Stimulated activated naive CD4-positive, alpha-beta T cell (primary cell): Measurements from ENCODE around the gene PSG7.
"Not testable (repeated sequence)": the region's sequence is repeated elsewhere in the genome, so short reads cannot be mapped to it uniquely, and the experiment has no call there.

Source experiments
- DNase-seq, 6 experiments: peaks; one replicate each; lab custom pipeline; 2025; lab: John Stamatoyannopoulos, UW

PSG7 gene

DNA sequence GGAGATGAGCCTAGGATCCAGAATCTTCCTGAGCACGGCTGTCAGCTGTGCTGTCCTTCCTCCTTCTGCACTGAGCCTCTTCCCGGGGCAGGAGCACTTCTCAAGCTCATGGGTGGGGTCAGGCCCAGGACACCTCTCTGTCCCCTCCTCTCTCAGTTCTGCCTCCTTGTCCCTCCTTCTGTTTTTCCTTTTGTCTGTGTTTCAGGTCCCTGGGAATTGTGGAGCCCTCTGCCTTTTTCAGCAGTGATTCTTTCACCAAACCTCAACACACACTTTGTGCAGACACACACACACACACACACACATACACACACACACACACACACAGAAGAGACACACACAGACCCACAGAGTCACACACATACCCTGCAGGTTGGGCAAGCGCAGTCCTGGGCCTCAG, at the start of gene PSG7:
Gene PSG7, minus strand, starts transcription at position 101 of the 400 bp plus-strand sequence. CDS start 131 bp downstream, outside the sequence.
- not testable (repeated sequence) for DNase-seq

DNA sequence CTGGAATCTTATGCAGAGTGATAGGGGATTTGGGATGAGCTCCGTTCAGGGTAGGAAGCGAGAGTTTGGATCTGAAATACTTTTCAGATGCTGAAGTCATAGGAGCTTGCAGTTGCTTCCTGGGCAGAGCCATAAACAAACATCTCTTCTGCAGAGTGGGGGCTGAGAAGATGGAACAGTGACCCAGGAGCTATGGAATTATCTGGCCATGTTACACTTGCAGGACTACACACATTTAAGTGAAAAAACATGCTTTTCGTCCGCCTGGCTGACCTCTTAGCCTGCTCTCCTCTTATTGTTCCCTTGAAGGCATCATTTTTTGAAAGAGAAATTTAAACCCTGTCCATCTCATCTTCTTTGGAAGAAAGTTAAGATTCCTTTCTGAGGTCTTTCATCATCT, 48.6 kb upstream of the PSG7 start:
- DNase-seq, result no peak

DNA sequence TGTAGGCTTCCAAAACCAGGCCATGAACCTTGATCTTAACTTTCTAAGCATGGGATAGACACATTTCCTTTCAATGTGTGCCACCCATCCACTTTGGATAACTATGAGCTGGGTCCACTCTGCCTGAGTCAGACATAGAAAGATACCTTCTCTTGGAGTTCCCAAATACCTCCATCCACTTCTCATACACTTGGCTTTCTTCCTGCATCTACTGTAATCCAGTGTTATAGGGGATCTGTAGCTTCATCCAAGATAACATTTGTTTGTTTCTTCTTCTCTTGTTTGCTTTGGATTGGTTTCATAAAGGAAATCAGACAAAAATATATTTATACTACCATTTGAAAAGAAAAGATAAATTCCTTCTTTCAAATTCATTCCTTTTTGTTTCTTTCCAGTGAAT, 45.1 kb upstream of the PSG7 start:
- DNase-seq, result not testable (repeated sequence)

DNA sequence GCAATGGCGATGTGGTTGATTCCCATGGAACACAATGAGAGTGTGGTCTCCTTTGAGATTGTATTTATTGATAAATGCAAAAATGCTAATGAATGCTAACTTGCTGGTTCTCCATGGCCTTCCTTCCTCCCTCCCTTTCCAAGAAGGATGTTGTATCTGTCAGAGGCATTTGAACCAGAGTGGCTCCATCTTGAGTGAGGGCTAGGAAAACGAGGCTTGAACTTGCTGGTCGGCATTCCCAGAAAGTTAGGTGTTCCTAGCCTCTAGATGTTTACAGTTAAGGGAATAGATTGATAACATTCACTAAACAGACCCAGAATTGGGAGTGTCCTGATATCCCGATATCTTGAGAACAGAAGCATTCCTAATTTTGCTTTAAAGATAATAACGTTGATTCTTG, 34.4 kb upstream of the PSG7 start:
- not testable (repeated sequence) for DNase-seq

DNA sequence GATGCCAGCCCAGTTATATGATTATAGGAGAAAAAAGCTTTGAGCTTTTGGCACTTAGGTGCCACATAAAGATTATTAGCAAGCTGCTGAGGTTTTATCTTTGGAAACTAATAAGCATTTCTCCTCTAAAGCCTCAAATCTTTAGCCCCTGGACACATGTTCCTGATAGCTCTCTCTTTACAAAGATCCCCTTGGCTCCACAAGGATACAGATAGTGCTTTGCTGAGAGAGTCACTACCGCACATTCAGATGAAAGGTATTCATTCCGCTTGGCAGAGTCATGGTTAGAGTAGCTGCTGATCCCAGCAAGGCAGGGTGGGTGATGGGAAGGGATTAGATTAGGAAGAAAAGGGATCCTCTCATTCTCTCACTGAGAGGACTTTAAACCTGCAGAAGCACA, 28.2 kb upstream of the PSG7 start:
- no peak for DNase-seq

DNA sequence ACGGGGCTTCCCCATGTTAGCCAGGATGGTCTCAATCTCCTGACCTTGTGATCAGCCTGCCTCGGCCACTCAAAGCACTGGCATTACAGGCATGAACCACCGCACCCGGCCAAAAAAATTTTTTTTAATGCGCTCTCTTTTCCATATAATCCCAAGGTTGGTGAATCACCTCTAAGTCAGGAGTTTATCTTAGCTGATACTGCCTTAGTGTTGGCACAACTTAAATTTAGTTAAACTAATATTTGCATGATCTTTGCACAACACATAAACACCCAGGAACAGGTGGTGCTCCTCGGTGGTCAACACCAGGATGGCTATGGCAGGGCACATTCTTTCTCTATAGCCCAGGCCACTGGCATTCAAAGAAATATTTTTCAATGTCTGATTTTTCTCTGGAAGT, 24.1 kb upstream of the PSG7 start:
- no peak for DNase-seq

DNA sequence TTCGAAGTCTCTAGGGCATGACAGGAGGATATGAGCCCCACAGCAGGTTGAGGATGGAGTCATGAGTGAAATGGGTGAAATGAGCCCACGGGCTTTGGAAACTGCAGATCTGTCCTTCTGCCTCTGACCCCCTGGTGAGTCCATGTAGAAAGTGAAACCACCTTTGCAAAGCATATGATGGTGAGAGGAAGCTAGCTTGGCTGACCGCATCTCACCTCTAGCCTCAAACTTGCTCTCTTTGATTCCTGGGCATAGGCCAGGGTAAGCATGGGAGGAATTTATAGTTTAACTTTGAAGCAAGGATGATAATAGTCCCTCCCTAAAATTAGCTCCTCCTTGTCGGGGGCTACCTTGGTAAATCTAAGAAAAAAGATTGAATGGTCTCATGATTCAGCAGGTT, 15.1 kb upstream of the PSG7 start:
- not testable (repeated sequence) for DNase-seq

DNA sequence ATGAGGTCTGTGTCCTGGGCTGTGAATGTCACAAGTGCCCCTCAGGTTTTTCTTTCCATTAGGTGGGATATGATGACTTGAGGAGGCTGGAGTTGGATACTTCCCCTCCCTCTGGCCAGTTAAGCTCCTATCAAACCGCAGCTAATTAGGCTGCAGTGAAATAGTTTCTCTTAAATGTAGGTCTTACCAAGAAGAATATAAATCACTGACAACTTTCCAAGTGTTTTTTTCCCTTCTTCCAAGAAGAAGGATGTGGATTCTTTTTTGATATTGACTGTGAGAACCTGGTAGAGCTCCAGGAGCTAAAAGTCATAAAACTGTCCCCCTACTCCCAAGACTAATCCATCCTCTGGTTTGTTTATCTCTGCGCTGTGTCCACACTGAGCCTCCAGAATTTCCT, 14.5 kb upstream of the PSG7 start:
- not testable (repeated sequence) for DNase-seq

DNA sequence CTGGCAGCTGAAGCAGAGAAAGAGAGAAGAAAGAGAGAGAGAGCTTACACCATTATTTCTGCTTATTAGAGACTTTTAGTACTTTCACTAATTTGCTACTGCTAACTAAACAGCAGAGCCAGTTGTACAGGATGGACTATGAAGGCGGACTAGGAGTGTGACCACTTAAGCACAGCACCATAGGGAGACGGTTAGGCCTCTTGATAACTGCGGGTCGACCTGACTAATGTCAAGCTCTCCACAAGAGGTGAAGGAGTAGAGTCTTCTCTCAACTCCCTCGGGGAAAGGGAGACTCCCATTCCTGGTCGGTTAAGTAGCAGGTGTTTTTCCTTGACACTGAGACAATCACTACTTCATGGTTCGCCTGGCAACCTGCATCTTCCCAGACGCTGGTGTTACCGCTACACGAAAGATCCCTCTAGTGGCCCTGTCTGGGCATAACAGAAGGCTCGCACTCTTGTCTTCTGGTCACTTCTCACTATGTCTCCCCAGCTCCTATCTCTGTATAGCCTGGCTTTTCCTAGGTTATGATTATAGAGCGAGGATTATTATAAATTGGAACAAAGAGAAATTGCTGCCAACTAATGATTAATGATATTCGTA, 5.3 kb upstream of the PSG7 start:
- no peak for DNase-seq

DNA sequence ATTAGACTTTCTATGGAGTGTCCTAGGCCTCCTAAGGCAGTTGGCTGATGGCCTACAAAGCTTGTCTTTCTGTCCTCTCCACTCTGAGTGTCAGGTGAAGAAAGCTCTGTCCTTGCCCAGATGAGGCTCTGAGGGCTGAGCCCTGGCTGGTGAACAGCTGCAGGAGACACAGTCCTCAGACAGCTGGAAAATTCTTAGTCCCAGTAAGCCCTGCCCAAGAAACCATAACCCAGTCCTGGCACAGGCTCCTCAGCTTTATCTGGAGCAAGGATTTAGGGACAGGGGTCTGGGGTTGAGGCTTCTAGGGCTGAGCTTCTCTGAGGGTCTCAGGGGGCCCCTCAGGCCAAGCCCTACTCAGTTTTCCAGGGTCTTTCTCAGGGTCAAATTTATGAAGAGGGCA, 2.3 kb downstream of the PSG7 start:
- DNase-seq, result not testable (repeated sequence)

DNA sequence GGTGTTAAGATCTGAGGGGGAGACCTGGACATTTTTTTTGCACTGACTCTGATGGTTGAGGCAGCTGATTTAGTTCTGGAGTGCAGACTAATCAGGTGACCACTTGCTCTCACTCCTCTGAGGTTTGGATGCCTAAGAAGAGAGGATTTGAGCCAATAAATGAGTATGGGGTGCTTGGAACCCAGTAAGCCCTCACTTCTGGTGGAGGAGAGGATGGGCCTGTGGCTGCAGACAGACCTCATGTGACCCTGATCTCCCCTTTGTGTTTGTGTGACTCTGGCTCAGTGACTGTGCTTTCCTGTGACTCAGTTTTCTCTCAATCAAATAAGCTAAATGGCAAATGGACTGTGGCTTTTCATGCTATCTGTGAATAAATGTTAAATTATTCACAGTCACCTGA, 2.8 kb downstream of the PSG7 start:
- DNase-seq, result not testable (repeated sequence)

DNA sequence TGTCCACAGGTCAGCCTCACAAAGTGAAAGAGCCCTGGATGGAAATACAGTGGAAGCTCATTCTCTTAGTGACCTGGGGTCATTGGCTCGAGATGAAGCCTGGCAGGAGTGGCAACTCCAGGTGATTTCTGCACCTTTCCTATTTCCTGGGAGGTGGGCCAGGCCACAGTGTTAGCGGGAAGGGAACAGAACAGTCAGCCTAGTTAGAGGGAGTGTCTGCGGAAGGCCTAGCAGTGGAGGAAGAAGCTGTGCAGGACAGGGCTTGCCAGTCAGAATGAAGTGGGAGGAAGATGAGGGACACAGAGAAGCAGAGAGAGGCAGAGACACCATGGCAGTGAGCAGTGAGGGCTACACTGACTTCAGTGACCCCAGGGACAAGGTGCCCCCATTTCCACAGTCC, 3.6 kb downstream of the PSG7 start:
- DNase-seq, result not testable (repeated sequence)

DNA sequence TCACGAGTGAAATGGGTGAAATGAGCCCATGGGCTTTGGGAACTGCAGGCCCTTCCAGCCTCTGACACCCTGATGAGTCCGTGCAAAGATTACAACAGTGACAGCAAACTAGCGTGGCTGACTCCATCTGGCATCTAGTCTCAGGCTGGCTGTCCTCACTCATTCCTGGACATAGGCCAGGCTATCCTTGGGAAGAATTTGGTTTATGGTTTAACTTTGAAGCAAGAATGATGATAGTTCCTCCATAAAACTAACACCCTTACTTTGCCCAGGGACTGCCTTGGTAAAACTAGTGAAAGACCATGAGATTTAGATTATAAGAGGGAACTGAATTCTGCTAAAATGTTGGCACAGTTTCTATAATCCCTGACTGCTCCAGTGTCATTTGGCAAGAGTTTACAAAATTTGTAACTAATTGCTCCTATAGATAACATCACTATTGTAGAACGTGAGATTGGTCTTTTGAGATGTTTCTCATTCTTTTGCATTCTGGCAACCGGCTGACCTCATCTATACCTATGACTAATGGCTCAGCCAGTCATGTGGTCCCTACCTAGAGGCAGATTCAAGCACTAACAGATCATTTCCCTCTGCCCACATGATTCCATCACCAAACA, 4.4 kb downstream of the PSG7 start:
- not testable (repeated sequence) for DNase-seq

DNA sequence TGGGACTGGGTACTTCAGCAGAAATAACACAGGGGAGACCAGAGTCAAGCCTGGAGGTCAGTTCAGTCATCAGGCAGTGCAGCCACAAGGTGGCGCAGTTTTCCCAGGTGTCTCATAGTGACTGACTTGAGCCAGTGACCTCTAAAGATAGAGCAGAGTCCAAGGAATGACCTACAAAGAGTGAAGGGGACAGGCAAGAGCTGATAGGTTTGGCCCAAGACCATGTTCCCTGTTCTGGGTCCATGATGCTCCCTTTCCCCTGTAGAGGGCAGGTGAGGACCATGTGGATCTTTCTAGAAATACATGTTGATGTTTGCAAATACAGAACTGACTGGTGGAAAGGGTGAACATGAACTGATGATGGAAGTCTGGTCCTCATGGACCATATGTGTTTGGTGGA, 6.8 kb downstream of the PSG7 start:
- not testable (repeated sequence) for DNase-seq

DNA sequence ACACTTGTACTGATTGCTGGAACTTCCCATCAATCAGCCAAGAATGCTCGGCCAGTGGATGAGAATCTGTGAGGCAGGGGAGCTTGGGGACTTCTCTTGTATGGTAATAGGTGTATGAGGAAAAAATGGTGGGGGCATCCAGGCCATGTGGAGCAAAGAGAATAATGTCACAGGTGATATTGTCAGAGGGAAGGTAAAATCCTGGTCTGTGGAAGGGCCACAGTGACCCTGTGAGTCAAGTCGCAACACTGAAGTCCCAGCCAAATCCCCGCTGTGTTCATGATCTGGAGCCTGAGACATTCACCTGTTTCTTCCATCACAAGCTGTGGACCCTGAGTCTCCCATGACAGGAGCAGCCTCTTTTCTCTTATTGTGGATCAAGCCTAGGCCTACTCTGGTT, 8.1 kb downstream of the PSG7 start:
- DNase-seq, result no peak

DNA sequence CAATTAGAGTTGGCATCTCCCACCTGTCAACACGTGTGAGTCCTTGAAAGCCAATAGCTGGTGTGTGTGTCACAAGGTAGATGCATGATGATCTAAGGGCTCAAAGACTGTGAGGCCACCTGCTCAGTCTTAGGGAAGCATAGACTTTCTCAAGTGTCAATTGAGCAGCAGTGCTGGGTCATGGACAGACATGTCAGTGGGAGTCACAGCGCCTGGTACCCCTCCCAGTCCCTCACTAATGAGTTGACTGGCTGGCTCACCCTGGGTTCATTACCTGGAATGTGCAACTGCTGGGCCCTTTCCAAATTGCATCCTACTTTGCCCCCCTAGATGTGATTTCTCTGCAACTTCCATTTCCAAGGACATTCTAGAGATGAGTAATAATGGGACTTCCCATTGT, 10.2 kb downstream of the PSG7 start:
- no peak for DNase-seq

DNA sequence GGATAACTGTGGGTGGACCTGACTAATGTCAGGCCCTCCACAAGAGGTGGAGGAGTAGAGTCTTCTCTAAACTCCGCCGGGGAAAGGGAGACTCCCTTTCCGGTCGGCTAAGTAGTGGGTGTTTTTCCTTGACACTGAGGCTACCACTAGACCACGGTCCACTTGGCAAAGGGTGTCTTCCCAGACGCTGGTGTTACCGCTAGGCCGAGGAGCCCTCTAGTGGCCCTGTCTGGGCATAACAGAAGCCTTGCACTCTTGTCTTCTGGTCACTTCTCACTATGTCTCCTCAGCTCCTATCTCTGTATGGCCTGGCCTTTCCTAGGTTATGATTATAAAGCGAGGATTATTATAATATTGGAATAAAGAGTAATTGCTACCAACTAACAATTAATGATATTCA, 13.9 kb downstream of the PSG7 start:
- DNase-seq, result not testable (repeated sequence)

DNA sequence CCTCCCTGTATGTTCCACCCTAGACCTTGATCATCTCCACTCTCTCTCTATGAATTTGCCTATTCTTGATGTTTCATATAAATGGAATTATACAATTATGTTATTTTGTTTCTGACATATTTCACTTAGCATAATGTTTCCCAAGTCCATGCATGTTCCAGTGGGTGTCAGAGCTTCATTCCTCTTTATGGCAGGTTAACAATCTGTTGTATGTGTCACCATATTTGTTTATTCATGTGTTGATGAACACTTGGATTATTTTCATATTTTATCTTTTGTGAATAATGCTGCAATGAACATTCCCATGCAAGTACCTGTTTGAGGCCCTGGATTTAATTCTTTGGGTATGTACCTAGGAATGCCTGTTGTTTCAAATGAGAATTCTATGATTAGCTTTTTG, 16.0 kb downstream of the PSG7 start:
- DNase-seq, result not testable (repeated sequence)

DNA sequence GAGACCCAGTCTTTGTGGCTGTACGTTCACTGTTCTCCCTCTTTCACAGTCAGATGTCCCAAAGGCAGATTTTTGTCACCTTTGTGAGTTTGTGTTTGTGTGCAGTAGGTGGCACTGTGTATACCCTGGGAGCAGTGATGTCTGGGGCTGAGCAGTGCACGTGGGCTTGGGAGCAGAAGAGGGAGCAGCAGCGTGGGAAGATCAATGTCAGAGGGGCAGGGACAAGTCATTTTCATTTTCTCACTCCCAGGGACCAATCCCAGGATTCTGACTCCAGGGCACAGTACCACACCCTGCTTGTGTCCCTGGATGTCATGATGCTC, 17.3 kb downstream of the PSG7 start:
- DNase-seq, result no peak

DNA sequence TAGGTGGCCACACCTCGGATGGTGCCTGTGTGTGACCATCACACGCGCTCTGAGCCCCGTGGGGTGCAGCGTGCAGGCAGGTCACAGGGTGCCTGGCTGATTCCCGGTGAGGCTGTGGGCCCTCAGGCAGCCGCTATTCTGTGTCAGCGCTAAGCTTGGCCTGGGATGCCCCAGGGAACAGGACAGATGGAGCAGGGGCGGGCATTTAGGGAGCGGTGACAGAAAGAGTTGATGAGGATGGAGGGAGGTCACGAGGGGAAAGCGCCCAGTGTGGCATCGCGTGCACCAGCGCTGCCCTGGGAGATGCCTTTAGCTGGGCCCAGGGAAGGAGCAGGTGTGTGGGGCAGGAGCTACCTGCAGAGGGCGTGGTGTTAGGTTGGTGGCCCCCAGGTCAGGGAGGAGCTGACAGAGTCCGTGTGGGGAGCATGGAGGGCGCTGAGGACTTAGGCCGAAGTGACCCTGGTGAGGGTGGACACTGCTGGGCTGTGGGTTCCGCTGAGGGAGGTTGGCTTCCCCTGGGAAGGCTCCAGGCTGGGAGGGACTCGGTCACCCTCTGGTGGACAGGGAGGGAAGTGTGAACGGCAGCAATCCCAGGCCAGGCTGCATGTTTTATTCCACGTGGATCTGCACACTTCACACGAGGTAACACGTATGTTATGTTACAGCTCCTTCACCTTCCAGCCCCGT, 17.8 kb downstream of the PSG7 start:
- not testable (repeated sequence) for DNase-seq

DNA sequence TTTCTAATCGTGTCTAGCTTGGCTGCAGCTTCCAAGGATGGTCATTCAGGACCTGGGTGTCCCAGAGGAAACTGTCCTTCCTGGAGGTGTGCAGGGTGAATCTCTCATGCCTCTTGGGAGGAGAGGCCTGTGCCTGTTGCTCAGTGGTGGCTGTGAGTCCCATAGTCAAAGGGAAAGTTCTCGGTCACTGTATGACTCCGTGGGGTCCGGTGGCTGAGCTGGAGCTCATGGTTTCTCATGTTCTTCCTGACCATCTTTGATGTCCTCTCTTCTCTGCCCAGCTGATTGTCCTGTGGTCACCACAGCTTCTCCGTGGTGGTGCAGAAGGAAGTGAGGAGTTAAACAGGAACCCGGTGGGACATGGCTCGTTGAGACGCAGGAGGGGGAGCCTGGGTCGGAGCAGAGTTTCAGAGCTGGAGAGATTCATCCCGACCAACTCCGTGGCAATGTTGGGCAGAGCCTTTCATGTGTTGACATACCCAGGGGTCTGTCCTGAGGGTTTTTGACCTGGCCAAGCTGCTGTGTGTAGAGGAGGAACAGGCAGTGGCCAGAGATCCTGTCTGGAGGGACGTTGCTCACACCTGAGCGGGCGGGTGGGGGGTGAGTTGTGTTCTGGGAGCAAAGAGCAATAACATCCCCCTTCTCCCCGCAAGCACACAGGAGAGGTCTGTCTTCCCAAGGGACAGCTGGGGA, 18.5 kb downstream of the PSG7 start:
- not testable (repeated sequence) for DNase-seq

DNA sequence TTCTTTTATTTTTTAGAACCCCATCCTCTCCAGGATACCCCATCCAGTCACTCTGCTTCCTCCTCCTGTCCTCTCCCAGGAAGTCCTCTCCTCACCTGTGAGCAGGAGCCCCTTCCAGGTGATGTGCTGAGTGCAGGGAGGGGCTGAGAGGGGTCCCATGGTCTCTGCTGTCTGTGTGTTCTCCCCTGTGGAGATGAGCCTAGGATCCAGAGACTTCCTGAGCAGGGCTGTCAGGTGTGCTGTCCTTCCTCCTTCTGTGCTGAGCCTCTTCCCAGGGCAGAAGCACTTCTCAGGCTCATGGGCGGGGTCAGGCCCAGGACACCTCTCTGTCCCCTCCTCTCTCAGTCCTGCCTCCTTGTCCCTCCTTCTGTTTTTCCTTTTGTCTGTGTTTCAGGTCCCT, 19.4 kb downstream of the PSG7 start, which contains the start of gene PSG6:
Gene PSG6, minus strand, starts transcription at position 261 of the 400 bp plus-strand sequence. Its CDS starts 102 bp downstream, at position 159.
- DNase-seq, result not testable (repeated sequence)

DNA sequence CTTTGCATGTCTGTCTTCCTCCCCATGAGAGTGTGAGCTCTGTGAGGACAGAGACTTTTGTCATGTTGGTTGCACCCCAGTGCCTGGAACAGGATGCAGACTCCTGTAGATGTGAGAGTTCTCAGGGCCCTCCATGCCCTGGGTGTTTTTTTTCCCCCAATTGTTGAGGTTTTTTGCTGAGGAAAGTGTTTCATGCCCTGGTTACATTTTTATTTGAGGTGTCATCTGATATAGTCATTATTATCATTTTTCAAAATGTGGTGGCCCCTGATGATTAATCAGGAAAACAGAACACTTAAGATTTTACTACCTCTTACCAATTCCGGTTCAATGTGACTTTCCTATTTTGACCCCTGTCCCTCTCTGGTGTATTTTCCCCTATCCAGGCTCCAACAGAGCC, 20.1 kb downstream of the PSG7 start:
- DNase-seq, result not testable (repeated sequence)
